SK-N-SH treated with all-trans-retinoic acid at 6 μM for 48 hours (cell line): ENCODE results near the gene FAM216B.

ENCODE experiments used
- ATAC-seq: fragments of 200-7000 bp; cut with Tn5 transposase; 3 replicates; pipeline ENCODE4 v1.9.1; 2020; ENCODE audit warnings: mild to moderate bottlenecking, moderate library complexity
- ARNTL ChIP-seq: fragments of 450-650 bp; formaldehyde crosslinking; IDR thresholded peaks from 2 replicates; pipeline ENCODE4 v1.5.0; 2020; ENCODE audit warnings: low read depth, mild to moderate bottlenecking, moderate library complexity, borderline replicate concordance
- CREB5 ChIP-seq: fragments of 250-450 bp; sonication (Bioruptor Pico); IDR thresholded peaks from 2 replicates; pipeline ENCODE4 v1.5.1; 2020; ENCODE audit warnings: low read depth, mild to moderate bottlenecking, moderate library complexity
- CSDC2 ChIP-seq: fragments of 250-450 bp; sonication (Bioruptor Pico); IDR thresholded peaks from 2 replicates; pipeline ENCODE4 v1.5.0; 2020; ENCODE audit warnings: mild to moderate bottlenecking, moderate library complexity
- CSRNP3 ChIP-seq: fragments of 250-450 bp; sonication (Bioruptor Pico); IDR thresholded peaks from 2 replicates; pipeline ENCODE4 v1.5.1; 2021; ENCODE audit warnings: mild to moderate bottlenecking, moderate library complexity
- ESRRG ChIP-seq: fragments of 250-450 bp; sonication (Bioruptor Pico); IDR thresholded peaks from 2 replicates; pipeline ENCODE4 v1.6.1; 2021; ENCODE audit warnings: mild to moderate bottlenecking
- ISL1 ChIP-seq: fragments of 250-450 bp; sonication (Bioruptor Pico); IDR thresholded peaks from 2 replicates; pipeline ENCODE4 v2.1.2; 2022; ENCODE audit warnings: mild to moderate bottlenecking, moderate library complexity
- OSR1 ChIP-seq: fragments of 250-450 bp; sonication (Bioruptor Pico); IDR thresholded peaks from 2 replicates; pipeline ENCODE4 v1.8.0; 2022; ENCODE audit warnings: moderate library complexity, mild to moderate bottlenecking, inconsistent platforms
- PATZ1 ChIP-seq: fragments of 250-450 bp; sonication (Bioruptor Pico); IDR thresholded peaks from 2 replicates; pipeline ENCODE4 v1.8.0; 2020; ENCODE audit warnings: mild to moderate bottlenecking, moderate library complexity, borderline replicate concordance
- POU6F1 ChIP-seq: fragments of 250-450 bp; sonication (Bioruptor Pico); IDR thresholded peaks from 2 replicates; pipeline ENCODE4 v1.8.0; 2021; ENCODE audit warnings: low read depth, mild to moderate bottlenecking, moderate library complexity, borderline replicate concordance
- PPARA ChIP-seq: fragments of 250-450 bp; sonication (Bioruptor Pico); IDR thresholded peaks from 2 replicates; pipeline ENCODE4 v1.5.0; 2020; ENCODE audit warnings: mild to moderate bottlenecking, borderline replicate concordance
- RARB ChIP-seq: fragments of 250-450 bp; sonication (Bioruptor Pico); IDR thresholded peaks from 2 replicates; pipeline ENCODE4 v1.8.0; 2021; ENCODE audit warnings: mild to moderate bottlenecking, moderate library complexity
- SNAI2 ChIP-seq: fragments of 250-450 bp; sonication (Bioruptor Pico); IDR thresholded peaks from 2 replicates; pipeline ENCODE4 v1.5.0; 2020; ENCODE audit warnings: mild to moderate bottlenecking, moderate library complexity
- TCF4 ChIP-seq: fragments of 250-450 bp; sonication (Bioruptor Pico); IDR thresholded peaks from 2 replicates; pipeline ENCODE4 v1.8.0; 2021; ENCODE audit warnings: mild to moderate bottlenecking, moderate library complexity, borderline replicate concordance
- TSHZ2 ChIP-seq: fragments of 250-450 bp; sonication (Bioruptor Pico); IDR thresholded peaks from 2 replicates; pipeline ENCODE4 v1.5.0; 2020; ENCODE audit warnings: mild to moderate bottlenecking, moderate library complexity
- ZC3H10 ChIP-seq: fragments of 250-450 bp; sonication (Bioruptor Pico); IDR thresholded peaks from 2 replicates; pipeline ENCODE4 v1.5.1; 2021; ENCODE audit warnings: mild to moderate bottlenecking, moderate library complexity
- ZFP3 ChIP-seq: fragments of 250-450 bp; sonication (Bioruptor Pico); IDR thresholded peaks from 2 replicates; pipeline ENCODE4 v1.5.0; 2020; ENCODE audit warnings: mild to moderate bottlenecking, moderate library complexity
- ZFP30 ChIP-seq: fragments of 450-650 bp; formaldehyde crosslinking; IDR thresholded peaks from 2 replicates; pipeline ENCODE4 v1.5.0; 2022; ENCODE audit warnings: mild to moderate bottlenecking, moderate library complexity
- ZNF565 ChIP-seq: fragments of 450-650 bp; formaldehyde crosslinking; conservative IDR thresholded peaks from 2 replicates; pipeline ENCODE4 v1.5.0; 2020; ENCODE audit warnings: low read depth, mild to moderate bottlenecking, moderate library complexity
- ZNF70 ChIP-seq: fragments of 450-650 bp; formaldehyde crosslinking; IDR thresholded peaks from 2 replicates; pipeline ENCODE4 v1.5.0; 2020; ENCODE audit warnings: mild to moderate bottlenecking, moderate library complexity
- ZNF8 ChIP-seq: fragments of 450-650 bp; formaldehyde crosslinking; IDR thresholded peaks from 2 replicates; pipeline ENCODE4 v1.5.0; 2020; ENCODE audit warnings: mild to moderate bottlenecking, moderate library complexity

The FAM216B gene

GRCh38 chr13:42741914-42742313 lies 39.5 kb upstream of the FAM216B start:
- TF ChIP-seq PATZ1 (no peak), ISL1 (CRISPR knock-in tag) (no peak), ZC3H10 (CRISPR knock-in tag) (no peak), TSHZ2 (CRISPR knock-in tag) (no peak), ARNTL (CRISPR knock-in tag) (no peak), RARB (CRISPR knock-in tag) (no peak), TCF4 (CRISPR knock-in tag) (no peak), ESRRG (CRISPR knock-in tag) (no peak), ZNF8 (CRISPR knock-in tag) (no peak), CSDC2 (no peak), ZFP30 (CRISPR knock-in tag) (no peak), ZFP3 (CRISPR knock-in tag) (no peak)
- no peak for ATAC-seq

GRCh38 chr13:42745655-42746054 lies 35.7 kb upstream of the FAM216B start:
- ATAC-seq = no peak

More at GRCh38 chr13:42745655-42746054, 35.7 kb upstream of the FAM216B start:
- TF ChIP-seq PPARA = no peak
- no peak for TF ChIP-seq ZFP30 (CRISPR knock-in tag)
- no peak for TF ChIP-seq ZC3H10 (CRISPR knock-in tag)
- no peak for TF ChIP-seq POU6F1 (CRISPR knock-in tag)
- TF ChIP-seq PATZ1 = no peak
- TF ChIP-seq ESRRG (CRISPR knock-in tag) = no peak
- no peak for TF ChIP-seq CREB5 (CRISPR knock-in tag)
- no peak for TF ChIP-seq ARNTL (CRISPR knock-in tag)
- TF ChIP-seq CSDC2 = no peak
- TF ChIP-seq OSR1 (CRISPR knock-in tag) = no peak
- no peak for TF ChIP-seq CSRNP3
- TF ChIP-seq SNAI2 = no peak
- no peak for TF ChIP-seq TCF4 (CRISPR knock-in tag)
- no peak for TF ChIP-seq ZNF565
- TF ChIP-seq ZNF70 (CRISPR knock-in tag) = no peak
